NT2/D1 (cell line): ENCODE results near the gene SSR3.

Experiments used
- SUZ12 ChIP-seq: IDR thresholded peaks from 2 replicates; pipeline ENCODE4 v1.6.1; 2011; ENCODE audit not compliant: insufficient read length, insufficient read depth; ENCODE audit errors: extremely low read depth
- ZNF274 ChIP-seq: IDR thresholded peaks from 2 replicates; pipeline ENCODE4 v1.6.1; 2011; ENCODE audit warnings: mild to moderate bottlenecking, low read depth, low read length

DNA sequence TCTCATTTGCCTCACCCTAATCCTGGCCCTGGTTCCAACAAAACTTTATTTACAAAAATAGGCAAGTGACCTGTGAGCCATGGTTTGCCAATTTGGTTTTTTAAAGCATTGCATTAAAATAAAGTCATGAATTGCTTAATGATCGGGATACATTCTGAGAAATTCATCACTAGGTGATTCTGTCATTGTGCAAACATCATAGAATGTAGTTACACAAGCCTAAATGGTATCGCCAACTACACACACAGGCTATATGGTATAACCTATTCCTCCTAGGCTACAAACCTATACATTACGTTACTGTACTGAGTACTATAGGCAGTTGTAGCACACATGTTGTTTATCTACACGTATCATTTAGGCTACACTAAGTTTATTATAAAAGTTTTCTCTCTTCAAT, 45.9 kb upstream of the SSR3 start:
- TF ChIP-seq SUZ12 (no peak), ZNF274 (no peak)
